Frontal cortex (tissue), 4 donors: Measurements from ENCODE around the gene NHERF2. TPM values are rescaled to one million over a fixed set of nuclear protein-coding genes. Genes with fewer than 3 reads are reported as not detected.

Source experiments
- DNase-seq, 2 donors: peaks; one replicate each; pipeline ENCODE4 v3.0.0; 2012; ENCODE audit warnings: low spot score in 2 of 2
- FAIRE-seq: peaks from 2 replicates; lab custom pipeline; 2012; peaks lifted over from hg19 to GRCh38; lab: Jason Lieb, UNC
- total RNA-seq: library from RNA; depleted of rRNA; stranded (reverse); fragments of >200 nt; gene quantifications from one replicate; pipeline ENCODE4 v1.2.3, GENCODE V29; 2014
- donor health status: control.
- donor health status: control.
- donor health status: control.

The NHERF2 gene
- total RNA-seq, 1 donor from 2014 or later, result 13.5 TPM

GRCh38 chr16:2054543-2055245 is 28.0 kb downstream of the NHERF2 start:
- no peak for FAIRE-seq

GRCh38 chr16:2056077-2056476 is 29.4 kb downstream of the NHERF2 start:
- DNase-seq, result no peak
- no peak for FAIRE-seq

More at GRCh38 chr16:2054543-2055245, 28.0 kb downstream of the NHERF2 start:
- no peak for DNase-seq

- DNase-seq, result no peak
- no peak for FAIRE-seq
Observed at GRCh38 chr16:2056681-2057407, 30.1 kb downstream of the NHERF2 start.

GRCh38 chr16:2057438-2057837 is 30.7 kb downstream of the NHERF2 start:
- DNase-seq (no peak), FAIRE-seq (no peak)

- no peak for FAIRE-seq
- no peak for DNase-seq
Observed at GRCh38 chr16:2058420-2058819, 31.7 kb downstream of the NHERF2 start.

GRCh38 chr16:2058872-2059271 is 32.2 kb downstream of the NHERF2 start:
- no peak for FAIRE-seq
- no peak for DNase-seq

GRCh38 chr16:2060346-2060745 is 33.6 kb downstream of the NHERF2 start:
- FAIRE-seq (no peak), DNase-seq (no peak)

- DNase-seq, result no peak
- FAIRE-seq, result no peak
Observed at GRCh38 chr16:2061023-2061422, 34.3 kb downstream of the NHERF2 start.

GRCh38 chr16:2061526-2061925 is 34.8 kb downstream of the NHERF2 start:
- no peak for DNase-seq
- no peak for FAIRE-seq

GRCh38 chr16:2062801-2063200 is 36.1 kb downstream of the NHERF2 start:
- DNase-seq (no peak), FAIRE-seq (no peak)

- DNase-seq (no peak), FAIRE-seq (no peak)
Observed at GRCh38 chr16:2063861-2064260, 37.2 kb downstream of the NHERF2 start.

- no peak for FAIRE-seq
- no peak for DNase-seq
Observed at GRCh38 chr16:2064368-2064945, 37.8 kb downstream of the NHERF2 start.

GRCh38 chr16:2066139-2066538 is 39.4 kb downstream of the NHERF2 start:
- FAIRE-seq, result no peak
- DNase-seq, result no peak

GRCh38 chr16:2070576-2071453 is 44.1 kb downstream of the NHERF2 start:
- FAIRE-seq (no peak), DNase-seq (no peak)

GRCh38 chr16:2071454-2072202 is 44.9 kb downstream of the NHERF2 start:
- FAIRE-seq (no peak), DNase-seq (no peak)

- DNase-seq (no peak), FAIRE-seq (no peak)
Observed at GRCh38 chr16:2072926-2073325, 46.2 kb downstream of the NHERF2 start.

GRCh38 chr16:2074071-2074470 is 47.4 kb downstream of the NHERF2 start:
- no peak for DNase-seq
- FAIRE-seq, result no peak

GRCh38 chr16:2075631-2076030 is 48.9 kb downstream of the NHERF2 start:
- no peak for DNase-seq
- no peak for FAIRE-seq

GRCh38 chr16:2076072-2076865 is 49.6 kb downstream of the NHERF2 start:
- no peak for DNase-seq
- FAIRE-seq, result no peak
